Measurements from ENCODE around the gene FANK1. TPM values are rescaled to one million over a fixed set of nuclear protein-coding genes. Genes with fewer than 3 reads are reported as not detected.

The FANK1 gene
- total RNA-seq, 1 experiment from 2014 or later = 0.85 TPM

DNA sequence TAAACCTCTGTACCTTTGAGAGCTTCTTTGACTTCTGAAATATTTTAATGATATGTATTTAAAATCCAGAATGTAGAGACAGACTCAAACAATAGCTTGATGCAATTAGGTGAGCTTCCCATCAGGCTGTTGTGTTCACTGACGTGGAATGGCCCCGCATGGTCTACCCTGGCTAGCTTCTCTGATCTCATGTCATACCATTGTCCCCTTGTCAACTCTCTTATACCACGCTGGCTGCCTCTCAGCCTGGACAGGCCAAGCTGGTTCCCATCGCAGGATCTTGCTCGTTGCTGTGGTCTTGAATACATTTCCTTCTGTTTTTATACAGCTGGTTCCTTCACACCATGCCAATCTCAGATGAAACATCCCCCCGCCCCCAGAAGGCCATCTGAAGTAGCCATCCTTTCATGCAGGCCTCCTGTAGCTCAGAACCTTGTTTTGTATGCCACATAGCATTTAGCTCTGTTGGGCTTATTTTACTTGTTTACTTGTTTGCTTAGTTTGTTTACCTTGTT lies 84.2 kb downstream of the FANK1 start:
- TF ChIP-seq, protein P1, sequence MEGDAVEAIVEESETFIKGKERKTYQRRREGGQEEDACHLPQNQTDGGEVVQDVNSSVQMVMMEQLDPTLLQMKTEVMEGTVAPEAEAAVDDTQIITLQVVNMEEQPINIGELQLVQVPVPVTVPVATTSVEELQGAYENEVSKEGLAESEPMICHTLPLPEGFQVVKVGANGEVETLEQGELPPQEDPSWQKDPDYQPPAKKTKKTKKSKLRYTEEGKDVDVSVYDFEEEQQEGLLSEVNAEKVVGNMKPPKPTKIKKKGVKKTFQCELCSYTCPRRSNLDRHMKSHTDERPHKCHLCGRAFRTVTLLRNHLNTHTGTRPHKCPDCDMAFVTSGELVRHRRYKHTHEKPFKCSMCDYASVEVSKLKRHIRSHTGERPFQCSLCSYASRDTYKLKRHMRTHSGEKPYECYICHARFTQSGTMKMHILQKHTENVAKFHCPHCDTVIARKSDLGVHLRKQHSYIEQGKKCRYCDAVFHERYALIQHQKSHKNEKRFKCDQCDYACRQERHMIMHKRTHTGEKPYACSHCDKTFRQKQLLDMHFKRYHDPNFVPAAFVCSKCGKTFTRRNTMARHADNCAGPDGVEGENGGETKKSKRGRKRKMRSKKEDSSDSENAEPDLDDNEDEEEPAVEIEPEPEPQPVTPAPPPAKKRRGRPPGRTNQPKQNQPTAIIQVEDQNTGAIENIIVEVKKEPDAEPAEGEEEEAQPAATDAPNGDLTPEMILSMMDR (IDR thresholded peaks at IDR 0.05; ENCODE audit: unreplicated experiment) = no peak
- intact Hi-C loops (cut with micrococcal nuclease; ENCODE audit: unreplicated experiment) = no loop called here
- no peak overlapping the region for H3K27ac Mint-ChIP-seq (ENCODE audit: unreplicated experiment)
- no TSS peak for BruUV-seq (replicated peaks)
- H3K27me3 Mint-ChIP-seq (ENCODE audit: unreplicated experiment) = no peaks in the 10 kb centered on the region
- CTCF ChIA-PET = interaction anchor here (0.6 kb wide), 2 partner anchors 757 to 1116 kb away, joined by 3 to 5 read pairs; no protein-coding TSS in a partner anchor
- no peaks in the 10 kb centered on the region for H3K9me3 Mint-ChIP-seq (ENCODE audit: low read depth, unreplicated experiment)
- H3K36me3 Mint-ChIP-seq (ENCODE audit: insufficient read depth, unreplicated experiment) = no peaks in the 10 kb centered on the region
- peaks cover 12% of the 10 kb centered on the region for H3K4me1 Mint-ChIP-seq (ENCODE audit: low read depth, unreplicated experiment)
- H3K4me3 Mint-ChIP-seq (ENCODE audit: low read depth, unreplicated experiment) = no peak overlapping the region
- DNase-seq = no peak

DNA sequence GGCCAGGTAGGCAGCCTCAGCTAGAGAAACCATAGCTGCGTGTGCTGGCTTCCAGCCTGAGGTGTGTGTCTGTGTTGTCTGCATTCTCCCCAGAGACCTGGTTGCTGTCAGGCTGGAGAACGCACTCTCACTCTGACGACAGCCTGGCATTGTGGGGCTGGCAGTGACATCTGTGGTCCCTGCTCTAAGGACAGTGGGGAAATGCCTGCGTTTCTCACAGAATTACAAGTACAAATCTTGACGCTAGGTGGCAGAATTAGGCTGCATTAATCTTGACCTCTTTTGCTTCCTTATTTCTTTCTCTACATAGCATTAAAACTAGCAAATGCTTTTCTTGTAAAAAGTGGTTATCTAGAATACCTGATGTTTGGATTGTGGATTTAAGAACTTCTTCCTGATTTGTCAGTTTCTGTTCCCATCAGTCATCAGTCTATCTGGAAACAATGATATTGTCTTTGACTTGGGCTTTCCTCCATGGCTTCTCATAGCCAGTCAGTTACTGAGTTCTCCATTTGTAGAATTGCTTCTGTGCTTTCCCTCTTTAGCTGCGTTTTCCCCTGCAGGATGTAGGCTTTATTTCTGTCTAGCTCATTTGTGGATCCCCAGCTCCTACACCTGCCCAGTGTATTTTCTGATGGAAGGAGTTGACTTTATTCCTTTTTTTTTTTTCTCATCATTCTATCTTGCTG lies 86.0 kb downstream of the FANK1 start:
- CTCF ChIA-PET = no interaction called here
- peak; percentile 14 for DNase-seq

GRCh38 chr10:125983161-125983560 lies 86.8 kb downstream of the FANK1 start:
- H3K27ac Mint-ChIP-seq (ENCODE audit: unreplicated experiment) = peak overlapping the region; percentile 14
- no peak overlapping the region for H3K4me3 Mint-ChIP-seq (ENCODE audit: low read depth, unreplicated experiment)
- H3K36me3 Mint-ChIP-seq (ENCODE audit: insufficient read depth, unreplicated experiment) = no peaks in the 10 kb centered on the region
- DNase-seq = no peak
- BruUV-seq (replicated peaks) = no TSS peak
- intact Hi-C loops (cut with micrococcal nuclease; ENCODE audit: unreplicated experiment) = loop anchor here (2.0 kb wide), 1 partner anchor 320 kb away; no protein-coding TSS in a partner anchor
- H3K4me1 Mint-ChIP-seq (ENCODE audit: low read depth, unreplicated experiment) = peaks cover 12% of the 10 kb centered on the region
- TF ChIP-seq, protein P1 (IDR thresholded peaks at IDR 0.05; ENCODE audit: unreplicated experiment) = no peak
- CTCF ChIA-PET = no interaction called here
- no peaks in the 10 kb centered on the region for H3K27me3 Mint-ChIP-seq (ENCODE audit: unreplicated experiment)
- H3K9me3 Mint-ChIP-seq (ENCODE audit: low read depth, unreplicated experiment) = no peaks in the 10 kb centered on the region

More for the DNA sequence above, 86.0 kb downstream of the FANK1 start:
- no peak overlapping the region for H3K27ac Mint-ChIP-seq (ENCODE audit: unreplicated experiment)
- no peaks in the 10 kb centered on the region for H3K9me3 Mint-ChIP-seq (ENCODE audit: low read depth, unreplicated experiment)
- H3K4me3 Mint-ChIP-seq (ENCODE audit: low read depth, unreplicated experiment) = no peak overlapping the region
- H3K4me1 Mint-ChIP-seq (ENCODE audit: low read depth, unreplicated experiment) = peaks cover 12% of the 10 kb centered on the region
- intact Hi-C loops (cut with micrococcal nuclease; ENCODE audit: unreplicated experiment) = loop anchor here (1.0 to 2.0 kb wide), 2 partner anchors 320 to 522 kb away; no protein-coding TSS in a partner anchor
- no peaks in the 10 kb centered on the region for H3K27me3 Mint-ChIP-seq (ENCODE audit: unreplicated experiment)
- no peaks in the 10 kb centered on the region for H3K36me3 Mint-ChIP-seq (ENCODE audit: insufficient read depth, unreplicated experiment)
- no TSS peak for BruUV-seq (replicated peaks)
- TF ChIP-seq, protein P1 (IDR thresholded peaks at IDR 0.05; ENCODE audit: unreplicated experiment) = no peak

DNA sequence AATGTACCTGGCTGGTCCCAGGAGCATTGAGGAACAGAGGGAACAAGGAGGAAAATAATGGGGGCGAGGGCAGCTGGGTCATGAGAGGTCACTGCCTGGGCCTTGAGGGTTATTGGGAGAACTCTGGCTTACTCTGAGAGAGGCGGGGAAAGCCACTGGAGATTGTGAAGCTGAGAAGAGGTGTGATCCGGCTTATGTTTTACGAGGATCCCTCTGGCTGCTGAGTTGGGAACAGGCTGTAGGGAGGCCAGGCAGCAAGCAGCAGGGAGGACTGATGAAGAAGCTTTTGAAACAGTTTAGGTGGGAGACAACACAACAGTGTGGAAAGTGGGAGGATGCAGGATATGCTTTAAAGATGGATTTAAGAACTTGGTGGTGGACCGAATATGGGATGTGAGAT lies 87.3 kb downstream of the FANK1 start:
- Mint-ChIP-seq H3K4me3 (ENCODE audit: low read depth, unreplicated experiment) (no peak overlapping the region), H3K27me3 (ENCODE audit: unreplicated experiment) (no peaks in the 10 kb centered on the region), H3K4me1 (ENCODE audit: low read depth, unreplicated experiment) (peaks cover 12% of the 10 kb centered on the region), H3K27ac (ENCODE audit: unreplicated experiment) (peak overlapping the region; percentile 14), H3K36me3 (ENCODE audit: insufficient read depth, unreplicated experiment) (no peaks in the 10 kb centered on the region), H3K9me3 (ENCODE audit: low read depth, unreplicated experiment) (no peaks in the 10 kb centered on the region)
- CTCF ChIA-PET = no interaction called here
- no TSS peak for BruUV-seq (replicated peaks)
- TF ChIP-seq, protein P1 (IDR thresholded peaks at IDR 0.05; ENCODE audit: unreplicated experiment) = no peak
- DNase-seq = no peak
- intact Hi-C loops (cut with micrococcal nuclease; ENCODE audit: unreplicated experiment) = loop anchor here (2.0 kb wide), 1 partner anchor 319 kb away; no protein-coding TSS in a partner anchor

Data from Calu3 (cell line).